Panc1 (cell line): ENCODE results near the gene RSPO3. TPM values are rescaled to one million over a fixed set of nuclear protein-coding genes. Genes with fewer than 3 reads are reported as not detected.

Experiments used
- ATAC-seq: fragments of 200-7000 bp; cut with Tn5 transposase; 2 replicates; pipeline ENCODE4 v1.9.1; 2020; ENCODE audit warnings: mild to moderate bottlenecking, moderate library complexity
- BruUV-seq: library from RNA; stranded (reverse); fragments of 400-500 nt; replicated peaks from 2 replicates; lab custom pipeline; 2021; lab: Mats Ljungman, UMichigan
- CTCF ChIA-PET: fragments of 300-600 bp; sonication (Branson Sonifier 250); formaldehyde crosslinking; loops from one replicate; lab custom pipeline; 2022; ENCODE audit warnings: antibody characterized with exemption; lab: Charles Lee
- POLR2A ChIA-PET: fragments of 300-600 bp; sonication (Branson Sonifier 250); formaldehyde crosslinking; loops from one replicate; lab custom pipeline; 2022; ENCODE audit warnings: antibody characterized with exemption; lab: Charles Lee
- DNase-seq: peaks from one replicate; pipeline ENCODE4 v3.0.0-alpha.2; 2010; ENCODE audit warnings: low read depth, low spot score
- H3K27ac ChIP-seq: 2 replicates; pipeline ENCODE4 v1.5.1; 2011; ENCODE audit warnings: mild to moderate bottlenecking, low read length, inconsistent platforms
- H3K27me3 ChIP-seq: fragments of 200-500 bp; sonication (Bioruptor generic); 2 replicates; pipeline ENCODE4 v1.6.0; 2014; ENCODE audit warnings: low read length, inconsistent platforms; ENCODE audit not compliant: control insufficient read depth, insufficient read depth
- H3K36me3 ChIP-seq: fragments of 200-500 bp; sonication (Bioruptor generic); 2 replicates; pipeline ENCODE4 v1.5.1; 2014; ENCODE audit warnings: inconsistent platforms, mild to moderate bottlenecking, low read length, moderate library complexity; ENCODE audit not compliant: control insufficient read depth, insufficient read depth
- H3K4me1 ChIP-seq: 2 replicates; pipeline ENCODE4 v1.5.1; 2011; ENCODE audit warnings: inconsistent platforms, mild to moderate bottlenecking, low read length, moderate library complexity; ENCODE audit not compliant: control insufficient read depth, insufficient read depth
- H3K4me3 ChIP-seq, 2 experiments: 2 replicates each; pipeline ENCODE4 v1.5.1; 2011 to 2012; ENCODE audit warnings: low read depth in 2 of 2, low read length in 2 of 2, mild to moderate bottlenecking in 2 of 2, inconsistent platforms in 1 of 2, moderate library complexity in 1 of 2
- H3K9me3 ChIP-seq: fragments of 200-500 bp; sonication (Bioruptor generic); 2 replicates; pipeline ENCODE4 v1.5.1; 2014; ENCODE audit warnings: low read depth, mild to moderate bottlenecking, inconsistent platforms, low read length, moderate library complexity; ENCODE audit not compliant: control insufficient read depth, insufficient read depth
- CTCF ChIP-seq: fragments of 450-650 bp; IDR thresholded peaks from 2 replicates; pipeline ENCODE4 v1.5.1; 2017; ENCODE audit warnings: mild to moderate bottlenecking
- POLR2AphosphoS5 ChIP-seq: IDR thresholded peaks from 2 replicates; pipeline ENCODE4 v1.6.1; 2012; ENCODE audit warnings: mild to moderate bottlenecking, low read depth, low read length, moderate library complexity
- REST ChIP-seq, 2 experiments: IDR thresholded peaks; 2 replicates each; pipeline ENCODE4 v1.6.1; 2011 to 2012; ENCODE audit warnings: low read depth in 2 of 2, control low read depth in 1 of 2, low read length in 1 of 2, mild to moderate bottlenecking in 1 of 2, moderate library complexity in 1 of 2; ENCODE audit not compliant: insufficient read depth in 1 of 2
- SIN3A ChIP-seq: IDR thresholded peaks from 2 replicates; pipeline ENCODE4 v1.6.1; 2012; ENCODE audit warnings: low read depth, mild to moderate bottlenecking, low read length, moderate library complexity, borderline replicate concordance; ENCODE audit not compliant: insufficient read depth
- TCF7L2 ChIP-seq: IDR thresholded peaks from 2 replicates; pipeline ENCODE4 v1.6.1; 2011; ENCODE audit warnings: mild to moderate bottlenecking, low read depth, low read length, inconsistent platforms
- in situ Hi-C: cut with HindIII; loops from 2 replicates; pipeline ENCODE4 v1.10.0; 2016; ENCODE audit warnings: low sequenced_read_pairs, low pct_unique_long_range_greater_than_20kb
- intact Hi-C: fragments of 100-400 bp; cut with micrococcal nuclease; formaldehyde crosslinking; loops from one replicate; pipeline ENCODE4 v1.10.0; 2022; ENCODE audit not compliant: unreplicated experiment
- total RNA-seq: library from RNA; stranded (reverse); gene quantifications from one replicate; pipeline ENCODE4 v1.2.1, GENCODE V29; 2021; ENCODE audit not compliant: unreplicated experiment

The RSPO3 gene
- total RNA-seq, 1 experiment from 2014 or later, result not detected

- no peaks in the 10 kb centered on the region for H3K36me3 ChIP-seq
- CTCF ChIA-PET, result no interaction called here
- in situ Hi-C loops (no loop called here), intact Hi-C loops (no loop called here)
- BruUV-seq, result no TSS peak
- POLR2A ChIA-PET, result no interaction called here
- H3K27ac ChIP-seq, result no peak overlapping the region
- no peak for DNase-seq
- ATAC-seq, result no peak
- no peaks in the 10 kb centered on the region for H3K9me3 ChIP-seq
- no peak for TF ChIP-seq CTCF
- no peak for TF ChIP-seq TCF7L2
- no peak overlapping the region for H3K4me3 ChIP-seq
- no peaks in the 10 kb centered on the region for H3K4me1 ChIP-seq
- peaks cover 4% of the 10 kb centered on the region; the same call in 1 of the 2 replicates for H3K27me3 ChIP-seq
Observed at GRCh38 chr6:127164565-127164964, 46.1 kb downstream of the RSPO3 start.

GRCh38 chr6:127173156-127173940 is 54.9 kb downstream of the RSPO3 start:
- H3K9me3 ChIP-seq, result no peaks in the 10 kb centered on the region
- no peaks in the 10 kb centered on the region; the same call in 1 of the 2 replicates for H3K27me3 ChIP-seq
- H3K4me3 ChIP-seq, result no peak overlapping the region
- DNase-seq (no peak), ATAC-seq (no peak)
- TF ChIP-seq SIN3A (no peak), CTCF (no peak), TCF7L2 (no peak), POLR2AphosphoS5 (no peak), REST (IDR thresholded peaks at IDR 0.05; ENCODE audit: insufficient read depth in 1 of 2, low read depth in 2 of 2, low read length in 1 of 2) (no peak)
- intact Hi-C loops (no loop called here), in situ Hi-C loops (no loop called here)
- ChIA-PET POLR2A (no interaction called here), CTCF (interaction anchor here (0.7 kb wide), 1 partner anchor 515 kb away, joined by 3 read pairs; no protein-coding TSS in a partner anchor)
- BruUV-seq, result no TSS peak
- no peaks in the 10 kb centered on the region for H3K36me3 ChIP-seq
- no peak overlapping the region for H3K27ac ChIP-seq
- H3K4me1 ChIP-seq, result no peaks in the 10 kb centered on the region
